ENCODE data around the gene SLC2A1. TPM values are rescaled to one million over a fixed set of nuclear protein-coding genes. Genes with fewer than 3 reads are reported as not detected.
A peak's percentile ranks its signal among the peaks of the same experiment; 100 is the strongest.

Gene SLC2A1
- total RNA-seq, 1 donor from 2014 or later, result 303 TPM

DNA sequence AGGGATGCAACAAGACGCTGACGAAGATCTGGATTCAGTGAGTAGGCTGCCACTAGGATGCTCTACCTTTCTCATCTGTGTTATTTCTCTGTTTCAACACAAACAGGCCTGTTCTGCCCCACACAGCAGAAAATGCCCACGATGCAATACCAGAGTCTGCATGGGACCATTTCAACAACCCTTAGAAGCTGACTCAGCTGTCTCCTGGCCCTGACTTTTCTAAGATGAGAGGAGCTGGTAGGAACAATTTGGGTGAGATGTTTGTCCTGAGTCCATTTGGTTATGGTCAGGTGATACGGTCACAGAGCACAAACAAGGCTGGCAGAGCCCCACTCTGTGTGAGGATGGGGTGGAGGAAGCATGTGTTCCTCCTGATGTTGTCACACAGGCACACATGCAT, 11.5 kb upstream of the SLC2A1 start:
- no peak overlapping the region for H3K27ac Mint-ChIP-seq
- H3K36me3 Mint-ChIP-seq, result peaks cover 9% of the 10 kb centered on the region
- TF ChIP-seq EZH2 (IDR thresholded peaks at IDR 0.05), result no peak
- no peak for TF ChIP-seq EZH2phosphoT487 (IDR thresholded peaks at IDR 0.05)
- TF ChIP-seq CTCF (IDR thresholded peaks at IDR 0.05), result no peak
- no peak overlapping the region for H3K4me3 ChIP-seq
- H3K9me3 ChIP-seq (ENCODE audit: low read depth), result no peaks in the 10 kb centered on the region
- no peaks in the 10 kb centered on the region for H3K9me3 Mint-ChIP-seq
- H3K4me1 Mint-ChIP-seq, result peaks cover 35% of the 10 kb centered on the region
- H3K4me2 ChIP-seq, result no peak overlapping the region
- H3K4me1 ChIP-seq, result no peaks in the 10 kb centered on the region
- H2AFZ ChIP-seq (replicated peaks), result no peak overlapping the region
- H3F3A ChIP-seq (ENCODE audit: low read depth), result peaks cover 3% of the 10 kb centered on the region
- H3K4me3 Mint-ChIP-seq, result no peak overlapping the region
- no peaks in the 10 kb centered on the region for H4K20me1 ChIP-seq (ENCODE audit: low read depth)
- H3K27ac ChIP-seq, result no peak overlapping the region
- no peak for DNase-seq (ENCODE audit: low spot score)
- H3K27me3 ChIP-seq, result no peaks in the 10 kb centered on the region
- no peak overlapping the region for H3K9ac ChIP-seq
- peaks cover 2% of the 10 kb centered on the region for H3K27me3 Mint-ChIP-seq (ENCODE audit: insufficient read depth, low read depth)
- H3K36me3 ChIP-seq, result no peaks in the 10 kb centered on the region
- no peaks in the 10 kb centered on the region for H3K79me2 ChIP-seq (ENCODE audit: low read depth)

GRCh38 chr1:42968654-42969053, 10.0 kb upstream of the SLC2A1 start:
- Mint-ChIP-seq H3K4me1 (peaks cover 27% of the 10 kb centered on the region), H3K36me3 (peaks cover 5% of the 10 kb centered on the region), H3K9me3 (no peaks in the 10 kb centered on the region), H3K27me3 (ENCODE audit: insufficient read depth, low read depth) (peaks cover 2% of the 10 kb centered on the region), H3K27ac (peak overlapping the region; percentile 74), H3K4me3 (no peak overlapping the region)
- DNase-seq (ENCODE audit: low spot score), result no peak
- H2AFZ ChIP-seq (replicated peaks), result no peak overlapping the region
- no peak overlapping the region for H3K4me3 ChIP-seq
- H3K9me3 ChIP-seq (ENCODE audit: low read depth), result no peaks in the 10 kb centered on the region
- H3K79me2 ChIP-seq (ENCODE audit: low read depth), result peaks cover 5% of the 10 kb centered on the region
- no peak overlapping the region for H3K27ac ChIP-seq
- H3K36me3 ChIP-seq, result no peaks in the 10 kb centered on the region
- TF ChIP-seq EZH2 (IDR thresholded peaks at IDR 0.05) (no peak), EZH2phosphoT487 (IDR thresholded peaks at IDR 0.05) (no peak), CTCF (IDR thresholded peaks at IDR 0.05) (no peak)
- no peaks in the 10 kb centered on the region for H3K27me3 ChIP-seq
- H3K4me2 ChIP-seq, result no peak overlapping the region
- no peaks in the 10 kb centered on the region for H4K20me1 ChIP-seq (ENCODE audit: low read depth)
- no peak overlapping the region for H3K9ac ChIP-seq
- H3F3A ChIP-seq (ENCODE audit: low read depth), result peaks cover 3% of the 10 kb centered on the region
- peaks cover 6% of the 10 kb centered on the region for H3K4me1 ChIP-seq

DNA sequence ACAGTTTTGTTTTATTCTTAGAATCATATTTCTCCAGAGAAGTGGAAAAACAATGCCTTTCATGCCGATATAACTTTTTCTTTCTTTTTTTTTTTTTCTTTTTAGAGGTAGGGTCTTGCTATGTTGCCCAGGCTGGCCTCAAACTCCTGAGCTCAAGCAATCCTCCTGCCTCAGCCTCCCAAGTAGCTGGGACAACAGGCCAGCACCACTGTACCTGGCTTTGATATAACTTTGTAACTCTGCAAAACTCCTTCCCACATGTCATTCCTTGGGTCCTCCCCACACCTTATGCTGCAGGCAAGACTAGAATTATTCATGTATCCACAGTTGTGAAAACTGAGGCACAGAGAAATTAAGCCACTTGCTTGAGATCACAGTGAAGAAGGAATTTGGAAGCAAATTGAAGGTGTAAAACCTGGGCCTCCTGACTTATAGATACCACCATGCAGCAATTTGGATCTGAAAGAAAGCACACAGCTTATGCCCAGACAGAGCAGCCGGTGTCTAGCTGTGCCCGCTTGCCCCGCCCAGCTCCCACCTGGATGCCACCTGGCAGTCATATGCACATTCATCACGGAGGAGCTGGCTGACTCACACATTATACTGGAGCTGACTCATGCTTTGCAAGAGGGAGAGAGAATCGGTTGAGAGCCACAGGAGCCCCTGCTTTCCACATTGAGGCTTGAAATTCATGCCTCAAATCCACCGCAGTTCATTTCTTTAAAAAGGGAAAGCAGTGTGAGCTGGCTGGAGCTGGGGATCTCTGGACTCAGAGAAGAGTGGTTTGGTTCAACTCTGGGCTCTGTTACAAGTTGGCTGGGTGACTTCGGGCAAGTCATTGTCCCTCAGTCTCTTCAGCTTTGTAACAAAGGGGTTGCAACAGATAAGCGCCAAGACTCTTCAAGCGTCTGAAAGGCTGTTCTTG, 8.3 kb upstream of the SLC2A1 start:
- Histone ChIP-seq H3K79me2 (ENCODE audit: low read depth) (peaks cover 5% of the 10 kb centered on the region), H3K9me3 (ENCODE audit: low read depth) (no peaks in the 10 kb centered on the region), H2AFZ (replicated peaks) (no peak overlapping the region), H3K4me3 (no peak overlapping the region), H3K4me1 (peaks cover 23% of the 10 kb centered on the region), H4K20me1 (ENCODE audit: low read depth) (no peaks in the 10 kb centered on the region), H3K36me3 (no peaks in the 10 kb centered on the region), H3K4me2 (no peak overlapping the region), H3F3A (ENCODE audit: low read depth) (peaks cover 19% of the 10 kb centered on the region), H3K27ac (no peak overlapping the region), H3K9ac (no peak overlapping the region), H3K27me3 (no peaks in the 10 kb centered on the region)
- Mint-ChIP-seq H3K27ac (peak overlapping the region; percentile 43), H3K9me3 (no peaks in the 10 kb centered on the region), H3K4me1 (peaks cover 34% of the 10 kb centered on the region), H3K27me3 (ENCODE audit: insufficient read depth, low read depth) (peaks cover 7% of the 10 kb centered on the region), H3K36me3 (peaks cover 5% of the 10 kb centered on the region), H3K4me3 (no peak overlapping the region)
- TF ChIP-seq CTCF (IDR thresholded peaks at IDR 0.05) (no peak), EZH2 (IDR thresholded peaks at IDR 0.05) (no peak), EZH2phosphoT487 (IDR thresholded peaks at IDR 0.05) (no peak)
- DNase-seq (ENCODE audit: low spot score), result no peak

All from neural progenitor cell (in vitro differentiated cells).